OCI-LY1 (cell line): ENCODE data around the gene PTPN5.
"Not testable (repeated sequence)": the region's sequence is repeated elsewhere in the genome, so short reads cannot be mapped to it uniquely, and the experiment has no call there.

Source experiments
- H2AFZ ChIP-seq: fragments of 200-600 bp; sonication (generic), shearing (Covaris generic); 2 replicates; pipeline ENCODE4 v1.6.0; 2014; ENCODE audit warnings: antibody characterized with exemption, mild to moderate bottlenecking, low read length
- H3F3A ChIP-seq: fragments of 200-600 bp; sonication (generic), shearing (Covaris generic); 2 replicates; pipeline ENCODE4 v1.6.0; 2014; ENCODE audit warnings: mild to moderate bottlenecking, antibody characterized with exemption, low read length, moderate library complexity; ENCODE audit not compliant: insufficient read depth
- H3K27ac ChIP-seq: fragments of 200-600 bp; sonication (generic); 2 replicates; pipeline ENCODE4 v1.5.1; 2014; ENCODE audit warnings: low read length, mixed run types, mild to moderate bottlenecking, low read depth; ENCODE audit not compliant: poor library complexity, severe bottlenecking
- H3K27me3 ChIP-seq: fragments of 200-600 bp; sonication (generic); 2 replicates; pipeline ENCODE4 v1.6.0; 2014; ENCODE audit warnings: antibody characterized with exemption, mild to moderate bottlenecking, low read length, moderate library complexity; ENCODE audit not compliant: insufficient read depth
- H3K36me3 ChIP-seq: fragments of 200-600 bp; sonication (generic); 2 replicates; pipeline ENCODE4 v1.6.1; 2014; ENCODE audit warnings: mild to moderate bottlenecking, antibody characterized with exemption, low read length, moderate library complexity, mixed read lengths; ENCODE audit not compliant: insufficient read depth
- H3K4me1 ChIP-seq: fragments of 200-600 bp; sonication (generic); 2 replicates; pipeline ENCODE4 v1.5.1; 2014; ENCODE audit warnings: mild to moderate bottlenecking, low read length, moderate library complexity; ENCODE audit not compliant: insufficient read depth, severe bottlenecking
- H3K4me2 ChIP-seq: fragments of 200-600 bp; sonication (generic), shearing (Covaris generic); 2 replicates; pipeline ENCODE4 v1.6.1; 2014; ENCODE audit warnings: low read length
- H3K4me3 ChIP-seq: fragments of 200-600 bp; sonication (generic); 2 replicates; pipeline ENCODE4 v1.5.1; 2014; ENCODE audit warnings: low read length, low read depth, mild to moderate bottlenecking, mixed read lengths; ENCODE audit not compliant: poor library complexity, severe bottlenecking
- H3K79me2 ChIP-seq: fragments of 200-600 bp; shearing (Covaris generic); 2 replicates; pipeline ENCODE4 v1.6.1; 2016; ENCODE audit warnings: mixed run types, low read length, mixed read lengths; ENCODE audit not compliant: insufficient read depth
- H3K9ac ChIP-seq: fragments of 200-600 bp; sonication (generic), shearing (Covaris generic); 2 replicates; pipeline ENCODE4 v1.6.1; 2014; ENCODE audit warnings: mild to moderate bottlenecking, low read length, mixed read lengths
- H3K9me2 ChIP-seq: fragments of 200-600 bp; sonication (generic), shearing (Covaris generic); 2 replicates; pipeline ENCODE4 v1.6.1; 2014; ENCODE audit warnings: low read depth, mild to moderate bottlenecking, low read length, mixed read lengths
- H3K9me3 ChIP-seq: fragments of 200-600 bp; shearing (Covaris generic); 2 replicates; pipeline ENCODE4 v1.6.1; 2014; ENCODE audit warnings: low read length, mixed read lengths
- H4K20me1 ChIP-seq: fragments of 200-600 bp; sonication (generic), shearing (Covaris generic); 2 replicates; pipeline ENCODE4 v1.6.0; 2016; ENCODE audit warnings: mild to moderate bottlenecking, low read length; ENCODE audit not compliant: insufficient read depth
- CTCF ChIP-seq: fragments of 200-600 bp; sonication (generic), shearing (Covaris generic); IDR thresholded peaks from 2 replicates; pipeline ENCODE4 v1.5.1; 2017; ENCODE audit warnings: mild to moderate bottlenecking, antibody characterized with exemption, low read length, moderate library complexity, mixed read lengths
- EZH2 ChIP-seq: fragments of 200-600 bp; sonication (generic), shearing (Covaris generic); IDR thresholded peaks from 2 replicates; pipeline ENCODE4 v1.8.0; 2017; ENCODE audit warnings: borderline replicate concordance, mixed run types, mild to moderate bottlenecking, antibody characterized with exemption, low read length, moderate library complexity, mixed read lengths

The PTPN5 gene

DNA sequence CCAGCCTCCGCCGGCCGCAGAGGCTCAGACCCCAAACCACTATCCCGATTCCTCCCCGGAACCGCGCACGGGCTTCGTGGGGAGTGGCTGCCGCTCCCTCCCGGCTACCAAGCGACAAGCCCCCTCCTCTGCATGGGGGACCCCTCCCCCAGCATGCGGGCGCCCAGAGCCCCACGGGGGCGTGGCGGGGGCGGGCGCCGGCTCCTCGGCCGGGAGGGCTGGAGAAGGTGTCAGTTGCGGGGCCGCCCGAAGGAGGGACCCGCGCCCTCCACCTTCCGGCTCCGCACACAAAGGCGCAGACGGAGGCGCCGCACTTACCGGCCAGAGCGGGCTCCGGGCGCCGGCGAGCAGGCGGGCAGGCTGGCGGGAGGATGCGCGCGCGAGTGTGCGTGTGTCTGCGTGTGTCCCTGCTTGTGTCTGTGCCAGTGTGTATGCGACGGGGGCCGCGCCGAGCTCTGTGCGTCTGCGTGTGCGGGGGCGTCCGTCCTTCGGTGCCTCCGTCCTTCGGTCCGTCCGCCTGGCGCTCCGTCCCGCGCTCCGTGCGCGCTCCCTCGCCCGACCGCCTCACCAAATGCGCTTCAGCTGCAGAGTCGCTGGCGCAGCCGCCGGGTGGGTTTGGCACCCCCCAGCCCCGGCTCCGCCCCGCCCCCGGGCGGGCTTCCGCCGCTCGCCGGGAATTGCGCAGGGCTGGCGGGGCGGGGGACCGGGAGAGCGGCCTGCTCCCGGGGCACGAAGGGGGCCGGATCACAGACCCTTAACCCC lies at the start of gene PTPN5:
Gene PTPN5 (minus strand): TSS at position 592 of the 762 bp plus-strand sequence. CDS start 19,840 bp downstream, outside the sequence.
- H3K27me3 ChIP-seq: no peaks in the 10 kb centered on the region
- no peaks in the 10 kb centered on the region for H3K4me1 ChIP-seq
- H3F3A ChIP-seq: no peaks in the 10 kb centered on the region
- no peak within 1 kb of the TSS for H3K27ac ChIP-seq
- H3K36me3 ChIP-seq: no peaks in the 10 kb centered on the region
- no peak within 1 kb of the TSS for H3K4me3 ChIP-seq
- no peaks in the 10 kb centered on the region for H4K20me1 ChIP-seq
- H3K9ac ChIP-seq: no peak within 1 kb of the TSS
- no peaks in the 10 kb centered on the region for H3K9me3 ChIP-seq
- H2AFZ ChIP-seq: no peak within 1 kb of the TSS
- TF ChIP-seq CTCF (no peak), EZH2 (no peak)
- H3K4me2 ChIP-seq: no peak within 1 kb of the TSS
- H3K79me2 ChIP-seq: no peaks in the 10 kb centered on the region
- no peaks in the 10 kb centered on the region for H3K9me2 ChIP-seq

DNA sequence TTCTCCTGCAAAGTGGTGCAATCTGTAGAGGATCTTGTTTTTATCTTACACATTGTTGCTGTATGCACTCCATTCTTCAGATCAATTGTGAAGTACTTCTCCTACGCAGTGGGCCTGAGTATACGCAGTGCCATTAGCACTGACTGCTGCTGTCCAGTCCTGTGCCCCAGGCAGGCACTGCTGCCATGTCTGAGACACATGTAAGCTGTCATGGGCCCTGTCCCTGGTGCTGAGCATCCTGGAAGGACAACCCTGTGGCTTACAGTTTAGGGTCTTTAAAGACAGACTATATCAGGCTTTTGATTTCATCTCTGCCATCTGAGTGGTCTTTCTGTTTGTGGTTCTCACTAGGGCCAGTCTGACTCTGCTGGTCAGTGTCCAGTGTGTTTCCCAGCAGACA lies 44.8 kb upstream of the PTPN5 start:
- no peaks in the 10 kb centered on the region for H3K9me3 ChIP-seq
- no peaks in the 10 kb centered on the region for H3K27me3 ChIP-seq
- no peaks in the 10 kb centered on the region for H4K20me1 ChIP-seq
- no peaks in the 10 kb centered on the region for H3F3A ChIP-seq
- H3K36me3 ChIP-seq: no peaks in the 10 kb centered on the region
- no peaks in the 10 kb centered on the region for H3K4me1 ChIP-seq
- H3K9ac ChIP-seq: no peak overlapping the region
- no peak overlapping the region for H3K4me3 ChIP-seq
- TF ChIP-seq EZH2 (no peak), CTCF (no peak)
- H3K9me2 ChIP-seq: no peaks in the 10 kb centered on the region
- H3K4me2 ChIP-seq: no peak overlapping the region
- no peak overlapping the region for H2AFZ ChIP-seq
- no peaks in the 10 kb centered on the region for H3K79me2 ChIP-seq
- H3K27ac ChIP-seq: no peak overlapping the region

- Histone ChIP-seq H3K9me2 (no peaks in the 10 kb centered on the region), H3K27ac (no peak overlapping the region), H3K36me3 (no peaks in the 10 kb centered on the region), H3K4me2 (no peak overlapping the region), H3F3A (no peaks in the 10 kb centered on the region), H3K79me2 (no peaks in the 10 kb centered on the region), H3K9me3 (no peaks in the 10 kb centered on the region), H3K4me3 (no peak overlapping the region), H4K20me1 (no peaks in the 10 kb centered on the region), H3K27me3 (no peaks in the 10 kb centered on the region), H3K9ac (no peak overlapping the region), H2AFZ (no peak overlapping the region), H3K4me1 (no peaks in the 10 kb centered on the region)
- TF ChIP-seq CTCF (no peak), EZH2 (no peak)
Measured at GRCh38 chr11:18834754-18835466, 43.3 kb upstream of the PTPN5 start.

DNA sequence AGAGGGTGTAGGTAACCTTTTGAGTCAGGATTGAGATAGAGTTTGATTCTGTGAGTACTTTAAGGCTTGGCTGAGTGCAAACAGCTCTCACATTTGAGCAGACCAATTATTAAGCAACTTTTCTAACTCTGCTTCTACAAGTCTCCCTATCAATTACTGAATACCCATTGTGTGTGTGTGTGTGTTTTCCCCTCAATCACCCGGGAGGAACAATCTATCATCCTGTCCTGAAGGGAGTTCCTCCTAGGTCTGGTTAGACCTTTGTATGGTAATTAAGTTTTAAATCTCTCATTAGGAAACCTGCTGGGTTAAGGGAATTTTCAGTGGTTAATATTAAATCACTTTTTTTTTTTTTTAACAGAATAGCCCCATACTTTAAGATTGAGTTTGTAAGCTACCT lies 28.6 kb upstream of the PTPN5 start:
- not testable (repeated sequence) for H3K9ac ChIP-seq, H4K20me1 ChIP-seq, H3K27me3 ChIP-seq, H3K9me2 ChIP-seq, H2AFZ ChIP-seq, H3K36me3 ChIP-seq, H3F3A ChIP-seq, H3K79me2 ChIP-seq, H3K9me3 ChIP-seq, H3K4me1 ChIP-seq, H3K27ac ChIP-seq, H3K4me3 ChIP-seq, H3K4me2 ChIP-seq
